ENCODE measurements around the gene USP14.

DNA sequence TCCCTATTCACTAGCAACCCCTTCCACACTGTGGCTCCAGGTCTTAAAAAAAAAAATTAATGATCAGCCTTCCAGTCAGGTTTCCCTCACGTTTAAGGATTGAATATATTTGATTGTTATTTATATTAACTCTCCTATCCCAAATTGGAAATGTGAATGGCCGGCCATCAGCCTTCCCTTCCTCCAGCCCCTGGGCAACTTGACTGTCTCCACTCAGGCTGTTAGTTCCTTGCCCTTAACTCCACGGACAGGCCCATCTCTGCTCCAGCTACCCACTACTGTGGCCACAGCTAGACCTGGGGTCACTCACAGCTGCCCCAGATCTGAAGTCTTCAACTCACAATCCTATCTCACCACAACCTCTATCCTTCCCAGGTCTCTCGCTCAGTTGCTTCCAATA, 69.5 kb downstream of the USP14 start:
- TF ChIP-seq, protein P1, sequence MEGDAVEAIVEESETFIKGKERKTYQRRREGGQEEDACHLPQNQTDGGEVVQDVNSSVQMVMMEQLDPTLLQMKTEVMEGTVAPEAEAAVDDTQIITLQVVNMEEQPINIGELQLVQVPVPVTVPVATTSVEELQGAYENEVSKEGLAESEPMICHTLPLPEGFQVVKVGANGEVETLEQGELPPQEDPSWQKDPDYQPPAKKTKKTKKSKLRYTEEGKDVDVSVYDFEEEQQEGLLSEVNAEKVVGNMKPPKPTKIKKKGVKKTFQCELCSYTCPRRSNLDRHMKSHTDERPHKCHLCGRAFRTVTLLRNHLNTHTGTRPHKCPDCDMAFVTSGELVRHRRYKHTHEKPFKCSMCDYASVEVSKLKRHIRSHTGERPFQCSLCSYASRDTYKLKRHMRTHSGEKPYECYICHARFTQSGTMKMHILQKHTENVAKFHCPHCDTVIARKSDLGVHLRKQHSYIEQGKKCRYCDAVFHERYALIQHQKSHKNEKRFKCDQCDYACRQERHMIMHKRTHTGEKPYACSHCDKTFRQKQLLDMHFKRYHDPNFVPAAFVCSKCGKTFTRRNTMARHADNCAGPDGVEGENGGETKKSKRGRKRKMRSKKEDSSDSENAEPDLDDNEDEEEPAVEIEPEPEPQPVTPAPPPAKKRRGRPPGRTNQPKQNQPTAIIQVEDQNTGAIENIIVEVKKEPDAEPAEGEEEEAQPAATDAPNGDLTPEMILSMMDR (IDR thresholded peaks at IDR 0.05; ENCODE audit: low read depth, low read length, poor library complexity, severe bottlenecking): no peak
- no peak for TF ChIP-seq EZH2phosphoT487 (IDR thresholded peaks at IDR 0.05; ENCODE audit: borderline replicate concordance, low read length)

All from DOHH2 (cell line).